ENCODE data around the gene H6PD. TPM values are rescaled to one million over a fixed set of nuclear protein-coding genes. Genes with fewer than 3 reads are reported as not detected.

Gene H6PD
- total RNA-seq (2014; rRNA removed; shearing (Covaris generic)): 4.2 and 4.7 TPM in 2 replicates
- polyA plus RNA-seq (2016; fragmentation: Nextera tagmentation; extraction: Ambion mirVana): 0.99 and 1.2 TPM in 2 replicates
- long read RNA-seq: 0 reads

- no peaks in the 10 kb centered on the region for H3K27me3 ChIP-seq (ENCODE audit: insufficient read depth)
- ATAC-seq: peak; percentile 71
- H3K4me1 ChIP-seq (ENCODE audit: insufficient read depth): peaks cover 2% of the 10 kb centered on the region
- no peaks in the 10 kb centered on the region for H3K36me3 ChIP-seq (ENCODE audit: insufficient read depth)
- Mint-ChIP-seq H3K4me1 (peaks cover 10% of the 10 kb centered on the region), H3K36me3 (ENCODE audit: low read depth) (no peaks in the 10 kb centered on the region; the same call in 2 of the 3 replicates), H3K27ac (no peak within 1 kb of the TSS), H3K27me3 (ENCODE audit: insufficient read depth, low read depth, poor library complexity) (peaks cover 5% of the 10 kb centered on the region), H3K4me3 (peak within 1 kb of the TSS; percentile 85), H3K9me3 (no peaks in the 10 kb centered on the region)
- H3K9me2 ChIP-seq (ENCODE audit: insufficient read depth): no peaks in the 10 kb centered on the region
- H4K20me1 ChIP-seq (replicated peaks; ENCODE audit: insufficient read depth): no peaks in the 10 kb centered on the region
- H2AFZ ChIP-seq: peak within 1 kb of the TSS; percentile 96
- TF ChIP-seq CTCF (conservative IDR thresholded peaks at IDR 0.05; ENCODE audit: low read depth in 2 of 2) (peak; percentile 54 to 56), CREB1 (CRISPR knock-in tag; IDR thresholded peaks at IDR 0.05; ENCODE audit: low read depth) (peak; percentile 50; the same call in 1 of the 2 replicates), ZNF114 (CRISPR knock-in tag; IDR thresholded peaks at IDR 0.05) (0 out of 2 replicates have a peak, but pooled peaks have one; percentile 65), EZH2phosphoT487 (IDR thresholded peaks at IDR 0.05; ENCODE audit: unreplicated experiment) (no peak), POLR2AphosphoS5 (IDR thresholded peaks at IDR 0.05; ENCODE audit: low read depth) (peak; percentile 73), ZNF331 (CRISPR knock-in tag; IDR thresholded peaks at IDR 0.05; ENCODE audit: low read depth) (no peak)
- H3K27ac ChIP-seq (ENCODE audit: low read depth): peak within 1 kb of the TSS; percentile 55; the same call in 1 of the 2 replicates
- H3F3A ChIP-seq (replicated peaks; ENCODE audit: low read depth): peaks cover 4% of the 10 kb centered on the region; the same call in 1 of the 2 replicates
- peak within 1 kb of the TSS; percentile 73 for H3K4me3 ChIP-seq
- H3K79me2 ChIP-seq (replicated peaks; ENCODE audit: insufficient read depth): no peaks in the 10 kb centered on the region
- H3K4me2 ChIP-seq: peak within 1 kb of the TSS; percentile 87
- peak; percentile 88 for DNase-seq (ENCODE audit: low spot score)
Observed at GRCh38 chr1:9234223-9235095, at the start of gene H6PD. H6PD (plus strand) TSS chr1:9234774; CDS start chr1:9244935, 10,161 bp downstream.

GRCh38 chr1:9186082-9186859, 48.3 kb upstream of the H6PD start:
- Histone ChIP-seq H4K20me1 (replicated peaks; ENCODE audit: insufficient read depth) (no peaks in the 10 kb centered on the region), H3K79me2 (replicated peaks; ENCODE audit: insufficient read depth) (peaks cover 5% of the 10 kb centered on the region), H3K27ac (ENCODE audit: low read depth) (no peak overlapping the region), H3K36me3 (ENCODE audit: insufficient read depth) (no peaks in the 10 kb centered on the region), H2AFZ (no peak overlapping the region), H3K4me1 (ENCODE audit: insufficient read depth) (peaks cover 7% of the 10 kb centered on the region; the same call in 1 of the 2 replicates), H3K4me2 (no peak overlapping the region), H3K27me3 (ENCODE audit: insufficient read depth) (peaks cover 27% of the 10 kb centered on the region), H3K9me2 (ENCODE audit: insufficient read depth) (no peaks in the 10 kb centered on the region), H3K4me3 (no peak overlapping the region), H3F3A (replicated peaks; ENCODE audit: low read depth) (peaks cover 4% of the 10 kb centered on the region)
- H3K4me1 Mint-ChIP-seq: peaks cover 31% of the 10 kb centered on the region
- H3K9me3 Mint-ChIP-seq: no peaks in the 10 kb centered on the region
- no peak overlapping the region for H3K27ac Mint-ChIP-seq
- TF ChIP-seq POLR2AphosphoS5 (IDR thresholded peaks at IDR 0.05; ENCODE audit: low read depth): no peak
- peak in 1 of 2 experiments; percentile 19; a peak in 1 of 4 replicates for TF ChIP-seq CTCF (conservative IDR thresholded peaks at IDR 0.05; ENCODE audit: low read depth in 2 of 2)
- TF ChIP-seq ZNF114 (CRISPR knock-in tag; IDR thresholded peaks at IDR 0.05): no peak
- no peak for TF ChIP-seq JUNB (IDR thresholded peaks at IDR 0.05; ENCODE audit: unreplicated experiment)
- no peak for TF ChIP-seq EZH2 (IDR thresholded peaks at IDR 0.05; ENCODE audit: low read depth, unreplicated experiment)
- H3K36me3 Mint-ChIP-seq (ENCODE audit: low read depth): peaks cover 14% of the 10 kb centered on the region
- H3K27me3 Mint-ChIP-seq (ENCODE audit: insufficient read depth, low read depth, poor library complexity): peaks cover 29% of the 10 kb centered on the region
- DNase-seq (ENCODE audit: low spot score): no peak
- no peak overlapping the region for H3K4me3 Mint-ChIP-seq
- ATAC-seq: no peak
